GM21515 (cell line): ENCODE data around the gene TRIM44.

Experiments
- ATAC-seq: cut with Tn5 transposase; IDR thresholded peaks from one replicate; pipeline ENCODE4 v1.9.1; 2021; ENCODE audit not compliant: unreplicated experiment

Gene TRIM44

DNA sequence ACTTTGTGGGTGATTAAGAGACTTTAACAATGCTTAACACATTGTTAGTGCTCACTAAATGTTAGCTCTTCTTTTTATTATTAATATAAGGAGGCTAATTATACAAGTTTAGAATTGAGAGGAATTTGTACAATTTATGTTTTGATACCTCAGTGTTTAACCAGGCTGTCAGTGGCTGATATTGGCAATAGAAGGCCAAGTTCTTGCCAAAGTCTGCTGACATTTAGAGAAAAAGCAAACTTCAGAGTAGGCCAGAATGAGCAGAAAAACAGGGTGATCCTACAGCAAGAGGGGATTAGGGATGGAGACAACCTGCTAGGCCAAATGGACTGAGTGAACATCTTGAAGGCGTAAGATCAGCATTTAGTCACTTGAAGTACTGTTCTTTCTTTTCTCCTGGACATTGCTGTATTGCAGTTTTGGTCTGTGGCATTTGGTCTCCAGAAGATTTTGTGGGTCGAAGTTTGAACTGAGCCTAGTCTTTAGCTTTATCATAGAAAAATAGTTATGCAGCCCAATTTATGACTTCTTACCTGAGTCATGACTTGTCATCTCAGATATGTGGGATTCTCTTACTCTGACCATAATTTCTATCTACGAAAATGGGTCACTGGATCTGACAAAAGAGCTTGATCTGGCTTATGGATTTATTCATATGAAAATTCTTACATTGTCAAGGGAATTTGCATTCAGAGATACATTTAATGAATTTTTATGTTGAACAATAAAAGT is 9.0 kb downstream of the TRIM44 start:
- no peak for ATAC-seq

DNA sequence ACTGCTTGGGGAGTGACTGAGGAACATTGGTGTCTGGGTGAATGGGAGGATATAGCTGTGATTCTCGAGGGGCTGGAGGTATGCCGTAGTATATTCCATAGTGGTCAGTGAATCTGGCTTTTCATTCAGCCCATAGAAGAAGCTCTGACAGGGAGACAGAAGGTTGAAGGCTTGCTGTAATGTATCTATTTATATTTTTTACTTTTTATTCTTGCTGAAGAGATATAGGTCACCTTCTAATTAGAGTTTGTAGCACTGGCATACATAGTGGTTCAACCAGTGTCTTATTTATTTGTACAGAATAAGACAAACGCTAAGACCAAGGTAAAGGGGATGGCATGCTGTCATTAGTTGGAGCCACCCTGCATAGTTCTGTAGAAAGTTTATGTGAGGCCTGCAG is 10.0 kb downstream of the TRIM44 start:
- ATAC-seq: no peak

DNA sequence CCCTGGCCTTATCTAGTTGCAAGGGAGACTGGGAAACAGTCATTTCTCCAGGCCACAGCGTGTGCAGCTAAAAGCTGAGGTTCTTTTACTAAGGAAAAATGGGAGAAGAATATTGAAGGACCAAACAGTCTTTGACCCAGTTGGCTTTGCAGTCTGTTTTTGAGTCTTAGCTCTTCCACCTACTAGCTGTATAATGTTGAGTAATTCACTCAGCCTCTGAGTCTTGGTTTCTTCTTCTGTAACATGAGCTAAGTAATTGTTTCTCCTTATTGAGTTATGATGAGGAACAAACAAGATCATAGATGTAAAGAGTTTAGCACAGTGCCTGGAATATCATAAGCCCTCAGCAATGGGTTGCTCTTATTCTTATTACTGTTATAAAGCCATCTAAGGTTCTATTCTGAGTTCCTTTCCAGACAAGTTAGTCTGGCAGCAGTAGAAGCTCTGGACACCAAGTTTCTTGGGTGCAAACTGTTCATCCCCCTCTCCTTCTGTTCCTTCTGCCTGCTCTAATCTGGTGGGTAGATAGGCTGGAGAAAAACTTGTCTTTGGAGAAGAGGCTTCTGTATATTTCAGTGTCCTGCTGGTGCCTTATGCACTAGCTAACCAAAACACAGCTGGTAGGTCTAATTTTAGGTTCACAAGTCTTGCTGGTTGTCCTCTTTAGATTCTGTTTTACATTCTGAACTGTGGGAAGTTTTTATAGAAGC is 13.5 kb downstream of the TRIM44 start:
- no peak for ATAC-seq

DNA sequence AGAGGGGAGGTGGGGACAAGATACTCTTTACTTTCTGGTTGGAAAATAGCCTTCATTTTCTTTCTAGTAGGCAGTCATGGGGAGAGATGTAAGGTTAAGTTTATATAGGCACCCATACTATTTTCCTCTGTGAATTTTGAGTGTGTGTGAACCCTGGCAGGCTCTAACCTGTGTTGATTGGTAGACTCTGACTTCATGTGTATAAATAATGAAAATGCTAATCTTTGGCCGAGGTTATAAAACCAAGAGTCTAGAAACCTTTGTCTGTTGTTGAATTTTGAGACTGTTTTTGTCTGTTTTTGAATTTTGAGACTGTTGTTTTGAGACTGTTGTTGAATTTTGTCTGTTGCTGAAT is 14.0 kb downstream of the TRIM44 start:
- no peak for ATAC-seq

DNA sequence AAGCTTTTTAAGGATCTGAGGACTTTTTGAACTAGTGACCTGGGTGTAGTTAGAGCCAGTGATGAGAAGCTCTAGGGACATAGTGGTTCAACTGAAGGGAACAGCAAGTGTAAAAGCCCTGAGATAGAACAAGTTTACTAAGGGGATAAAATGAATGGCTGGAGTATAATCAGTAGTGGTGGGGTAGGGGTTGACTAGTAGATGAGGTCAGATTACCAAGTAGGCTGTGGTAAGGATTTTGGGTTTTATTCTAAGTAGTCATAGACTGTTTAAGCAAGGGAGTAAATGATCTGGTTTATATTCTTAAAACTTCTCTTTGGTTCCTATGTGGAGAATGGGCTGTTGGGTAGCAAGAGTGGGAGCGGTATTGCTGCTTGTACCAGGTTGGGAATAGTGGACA is 15.3 kb downstream of the TRIM44 start:
- ATAC-seq: no peak

DNA sequence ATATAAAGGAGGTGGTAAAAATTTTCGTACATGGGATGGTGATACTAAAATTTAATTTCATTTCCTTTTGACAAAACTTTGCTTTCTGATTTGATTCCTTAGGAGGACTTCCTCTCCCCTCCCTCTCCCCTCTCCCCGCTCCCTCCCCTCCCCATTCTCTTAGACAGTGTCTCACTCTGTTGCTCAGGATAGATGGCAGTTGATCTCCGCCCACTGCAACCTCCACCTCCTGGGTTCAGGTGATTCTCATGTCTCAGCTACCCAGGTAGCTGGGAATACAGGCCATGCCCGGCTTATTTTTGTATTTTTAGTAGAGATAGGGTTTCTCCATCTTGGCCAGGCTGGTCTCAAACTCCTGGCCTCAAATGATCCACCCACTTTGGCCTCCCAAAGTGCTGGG is 15.9 kb downstream of the TRIM44 start:
- ATAC-seq: no peak

DNA sequence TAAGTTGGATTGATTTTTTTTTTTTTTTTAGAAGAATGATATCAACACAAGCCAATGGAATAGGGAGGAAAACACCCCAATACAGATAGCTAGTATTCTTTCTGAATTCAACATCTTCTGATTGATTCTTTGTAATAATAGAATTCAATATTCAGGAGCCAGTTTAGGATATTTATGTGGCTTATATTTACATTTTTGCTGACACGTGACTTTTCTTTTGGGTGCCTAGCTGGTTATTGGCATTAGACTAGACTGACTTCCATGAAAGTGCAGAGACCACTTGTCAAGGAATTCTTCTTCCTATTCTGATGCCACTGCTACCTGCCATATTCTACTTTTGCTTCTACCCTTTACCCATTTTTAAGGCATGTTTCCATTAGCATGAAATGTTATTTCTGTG is 16.4 kb downstream of the TRIM44 start:
- ATAC-seq: no peak

DNA sequence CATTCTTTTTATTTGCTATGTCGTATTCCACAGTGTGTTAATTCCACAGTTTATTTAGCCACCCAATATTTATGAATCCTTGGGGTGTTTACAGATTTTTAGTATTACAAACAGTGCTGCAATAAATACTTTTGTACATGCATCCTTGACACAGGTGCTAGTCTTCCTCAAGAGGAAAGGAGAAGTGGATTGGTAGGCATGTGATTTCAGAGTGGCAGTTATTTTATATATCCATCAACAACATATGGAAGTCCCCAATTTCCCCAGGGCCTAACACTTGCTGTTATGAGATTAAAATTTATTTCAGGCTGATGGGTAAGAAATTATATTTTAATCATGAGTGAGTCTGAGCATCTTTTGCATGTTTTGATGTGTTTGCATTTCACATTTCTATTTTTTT is 17.9 kb downstream of the TRIM44 start:
- no peak for ATAC-seq

DNA sequence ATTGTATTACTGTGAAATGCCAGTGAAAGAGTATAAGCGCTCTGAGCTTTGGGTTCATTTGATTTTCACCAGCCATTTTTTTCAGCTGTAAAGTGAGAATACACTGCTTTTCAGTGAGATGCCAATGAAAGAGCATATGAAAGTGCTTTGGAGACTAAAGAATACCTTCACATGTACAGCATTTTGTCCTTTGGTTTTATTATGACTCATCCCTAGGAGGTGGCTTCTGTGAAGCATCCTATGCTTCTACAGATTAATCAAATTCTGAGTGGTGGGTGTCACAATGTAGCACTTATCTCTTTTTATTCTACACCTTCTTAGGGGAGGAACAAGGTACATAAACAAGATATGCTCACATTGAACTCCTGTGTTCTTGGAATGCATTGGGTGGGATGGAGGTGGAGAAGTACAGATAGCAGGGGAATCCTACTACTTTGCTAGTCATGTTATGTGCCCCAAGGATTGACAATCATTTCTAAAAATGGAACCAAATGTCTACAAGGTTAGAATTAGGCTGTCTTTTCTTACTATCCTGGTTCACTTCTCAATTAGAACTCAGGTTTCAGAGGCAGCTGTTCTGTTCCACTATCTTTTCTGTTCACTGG is 18.7 kb downstream of the TRIM44 start:
- no peak for ATAC-seq

DNA sequence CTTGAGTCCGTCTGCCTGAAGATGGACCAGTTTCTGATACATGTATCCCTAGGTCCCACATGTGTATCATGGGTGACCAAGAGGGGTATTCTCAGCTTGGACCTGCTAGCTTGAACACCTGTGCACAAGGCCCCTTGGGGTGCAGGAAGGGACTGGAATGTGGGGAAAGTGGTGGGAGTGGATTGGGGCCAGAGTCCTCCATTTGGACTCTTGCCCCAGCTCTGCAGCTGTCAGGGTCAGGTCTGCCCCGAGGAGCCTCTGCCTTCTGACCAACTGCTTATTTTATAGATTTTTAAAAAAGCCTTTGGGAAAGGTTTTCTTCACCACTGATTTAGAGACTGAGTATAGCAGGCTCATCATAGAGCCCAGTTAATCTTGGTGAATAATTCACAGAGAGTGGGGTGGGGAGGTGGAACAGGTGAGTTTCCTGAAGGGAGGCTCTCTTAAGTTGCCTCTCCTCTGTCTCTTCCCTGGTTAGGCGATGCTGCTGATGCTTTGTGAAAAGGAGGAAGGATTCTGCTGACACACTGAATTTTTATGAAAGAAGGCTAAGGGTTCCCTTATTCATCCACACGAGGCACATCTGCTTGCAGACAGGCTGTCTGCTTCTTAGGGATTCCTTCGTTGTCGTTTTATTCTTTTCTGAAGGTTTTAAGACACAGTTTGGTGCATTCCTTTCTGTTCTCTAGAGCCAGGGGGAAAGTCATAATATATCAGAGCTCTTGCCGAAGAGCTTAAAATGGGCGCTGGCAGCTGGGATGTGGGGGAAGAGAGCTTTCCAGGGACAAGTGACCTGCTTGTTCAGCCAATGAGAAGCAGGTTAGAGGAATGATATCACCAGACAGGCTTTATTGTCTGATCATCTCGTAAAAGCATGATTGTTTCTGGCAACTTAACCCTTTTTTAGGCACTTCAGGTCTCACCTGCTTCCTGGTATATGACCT is 19.9 kb downstream of the TRIM44 start:
- no peak for ATAC-seq

DNA sequence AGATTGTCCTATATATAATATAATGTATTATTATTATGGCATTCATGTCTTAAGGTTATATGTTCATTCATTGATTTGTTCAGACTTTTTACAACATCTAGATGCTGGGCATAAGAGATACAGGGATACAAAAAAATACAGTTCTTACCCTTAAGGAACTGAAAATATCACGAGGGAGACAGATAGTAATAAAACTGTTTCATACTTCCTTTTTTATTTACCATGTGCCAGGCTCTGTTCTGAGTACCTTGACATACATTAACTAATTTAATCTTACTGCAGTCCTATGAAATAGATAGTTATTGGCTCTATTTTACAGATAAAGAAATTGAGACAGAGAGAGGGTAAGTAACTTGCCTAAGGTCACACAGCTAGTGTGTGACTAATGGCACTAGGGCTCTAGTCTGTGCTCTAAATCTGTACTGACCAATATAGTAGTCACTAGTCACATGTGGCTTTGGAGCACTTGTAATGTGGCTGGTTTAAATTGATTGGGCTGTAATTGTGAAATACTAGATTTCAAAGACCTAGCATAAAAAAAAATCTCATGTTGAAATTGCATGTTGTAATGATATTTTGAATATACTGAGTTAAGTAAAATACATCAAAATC is 21.3 kb downstream of the TRIM44 start:
- ATAC-seq: peak; percentile 52

DNA sequence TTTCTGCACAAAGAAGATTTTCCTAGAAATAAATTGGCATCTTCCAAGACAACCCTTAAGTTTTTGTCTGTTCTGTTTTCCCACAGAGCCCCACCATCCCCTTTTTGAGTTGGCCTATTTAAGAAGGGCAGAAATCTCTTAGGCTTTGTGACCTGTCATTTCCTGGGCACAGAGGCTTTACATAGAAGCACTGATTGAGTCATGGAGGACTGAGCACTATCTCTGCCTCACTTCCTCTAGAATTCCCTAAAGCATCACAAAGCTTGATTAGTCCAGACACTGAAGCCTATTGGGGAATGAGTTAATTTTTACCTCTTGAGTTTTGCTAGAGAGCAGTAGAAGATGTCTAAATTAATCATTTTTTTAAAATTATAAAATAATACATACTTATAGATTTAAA is 25.4 kb downstream of the TRIM44 start:
- no peak for ATAC-seq

DNA sequence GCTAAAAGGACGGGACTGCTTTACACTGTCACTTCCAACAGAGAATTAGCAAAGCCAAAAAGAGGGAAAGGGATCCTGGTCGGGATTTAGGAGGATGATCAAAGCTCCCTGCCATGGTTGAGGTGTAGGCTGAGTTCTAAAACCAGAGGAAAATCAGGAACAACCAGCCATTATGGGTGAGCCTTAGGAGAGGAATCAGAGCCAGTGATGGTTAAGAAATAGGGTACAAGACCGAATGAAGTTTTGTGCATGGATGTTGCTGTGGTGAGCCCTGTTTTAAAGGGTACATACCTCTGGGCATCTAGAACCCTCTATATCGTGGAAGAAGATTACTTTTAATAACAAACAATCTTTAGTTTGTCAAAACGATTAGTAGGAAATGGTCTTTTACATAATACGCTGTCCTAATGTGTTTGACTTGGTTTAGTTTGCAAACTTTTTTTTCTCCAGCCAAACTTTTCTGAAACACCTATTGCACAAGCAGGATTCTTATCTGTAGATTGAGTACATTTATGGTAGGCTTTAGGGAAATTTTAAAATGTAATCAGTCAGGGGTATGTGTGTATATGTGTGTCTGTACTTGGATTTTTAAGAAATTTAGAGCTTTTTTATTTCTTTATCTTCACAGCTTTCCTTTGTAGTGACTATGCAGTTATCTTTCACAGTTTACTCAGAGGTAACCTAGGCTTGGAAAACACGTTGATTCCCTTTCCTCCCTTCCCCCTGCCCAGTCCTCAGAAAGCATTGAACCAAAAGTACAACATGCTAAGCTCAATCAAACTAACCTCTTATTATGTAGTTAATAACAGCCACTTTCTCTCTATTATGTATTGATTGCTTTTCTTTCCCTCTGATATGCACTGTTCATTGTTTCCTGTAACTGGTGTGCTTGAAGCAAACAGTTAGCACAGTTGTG is 26.8 kb downstream of the TRIM44 start:
- no peak for ATAC-seq

DNA sequence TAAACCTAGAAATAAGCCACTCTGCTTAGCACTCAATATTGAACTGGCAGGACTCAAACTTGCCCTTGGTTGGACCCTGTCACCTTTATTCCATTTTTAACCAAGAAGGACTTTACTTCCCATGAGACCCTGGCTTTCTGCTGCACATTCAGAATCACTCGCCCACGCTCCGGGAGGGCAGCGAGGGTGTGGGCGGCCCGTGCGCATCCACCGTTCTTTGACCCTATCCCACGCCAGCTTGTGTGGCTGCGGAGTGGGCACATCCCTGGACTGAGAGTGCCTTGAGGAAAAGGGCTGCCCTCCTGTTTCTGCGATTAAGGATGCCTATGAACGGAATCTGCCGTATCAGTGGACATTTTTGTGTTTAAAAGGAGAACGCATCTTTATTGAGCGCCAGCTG is 39.6 kb downstream of the TRIM44 start:
- no peak for ATAC-seq

DNA sequence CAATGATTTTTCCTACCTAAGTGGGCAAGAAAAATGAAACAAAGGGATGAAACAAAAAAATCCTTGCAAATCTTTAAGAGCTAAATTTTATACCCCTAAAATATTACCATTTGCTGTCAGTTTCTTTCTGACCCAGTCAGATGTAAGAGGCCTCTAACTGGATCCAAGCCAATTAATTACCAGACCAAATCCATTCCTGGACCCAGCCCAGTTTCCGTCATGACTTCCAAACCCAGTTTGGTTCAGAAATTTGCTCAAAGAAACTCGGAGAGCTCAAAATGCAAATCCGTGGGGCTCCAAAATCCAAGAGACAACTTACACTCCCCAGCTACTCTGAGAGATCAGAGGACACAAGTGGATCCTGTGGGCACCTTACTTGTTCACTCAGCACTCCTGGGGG is 46.8 kb downstream of the TRIM44 start:
- no peak for ATAC-seq

DNA sequence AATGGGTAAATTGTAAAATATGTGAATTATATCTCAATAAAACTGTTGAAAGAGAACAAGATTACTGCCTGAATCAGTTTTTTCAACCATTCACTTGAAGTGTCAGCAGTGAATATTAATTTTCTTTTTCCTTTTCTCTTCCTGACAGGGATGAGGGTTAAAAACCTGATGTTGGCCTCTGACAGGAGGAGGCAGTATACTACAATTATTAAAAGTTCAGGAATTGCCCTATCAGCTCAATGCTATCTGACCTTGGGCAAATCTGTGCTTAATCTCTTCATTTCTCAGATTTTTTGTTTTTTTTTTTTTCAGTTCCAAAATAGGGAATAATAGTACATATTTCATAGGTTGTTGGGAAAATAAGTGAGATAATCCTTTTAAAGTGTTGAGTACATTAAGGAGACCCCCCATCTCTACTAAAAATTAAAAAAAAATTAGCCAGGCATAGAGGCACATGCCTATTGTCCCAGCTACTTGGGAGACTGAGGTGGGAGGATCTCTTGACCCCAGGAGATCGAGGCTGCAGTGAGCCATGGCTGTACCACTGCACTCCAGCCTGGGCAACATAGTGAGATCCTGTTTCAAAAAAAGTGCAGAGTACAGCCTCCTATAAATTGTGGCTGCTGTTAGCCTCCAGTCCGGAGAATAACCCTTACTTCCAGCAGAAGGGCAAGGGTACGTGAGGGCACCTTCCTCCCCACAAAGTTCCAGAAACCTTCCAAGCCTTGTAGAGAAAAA is 48.8 kb downstream of the TRIM44 start:
- ATAC-seq: no peak

DNA sequence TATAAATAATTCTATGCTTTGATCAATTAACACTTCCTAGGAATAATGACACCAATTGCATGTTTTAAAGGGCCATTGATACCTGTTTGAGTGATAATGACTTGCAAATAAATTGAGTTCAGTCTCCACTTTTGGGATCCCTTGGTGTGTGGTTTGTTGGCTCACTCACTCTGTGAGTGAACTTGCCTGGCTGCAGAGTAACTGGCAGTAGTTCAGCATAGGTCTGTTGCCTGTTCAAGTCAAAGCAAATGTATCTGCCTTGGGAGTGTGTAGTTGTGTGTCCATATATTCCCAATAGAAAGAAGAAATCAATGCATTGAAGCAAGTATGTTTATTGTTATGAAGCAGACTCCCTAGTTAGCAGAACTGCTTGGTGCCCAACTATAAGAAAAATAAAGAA is 49.3 kb downstream of the TRIM44 start:
- ATAC-seq: no peak

DNA sequence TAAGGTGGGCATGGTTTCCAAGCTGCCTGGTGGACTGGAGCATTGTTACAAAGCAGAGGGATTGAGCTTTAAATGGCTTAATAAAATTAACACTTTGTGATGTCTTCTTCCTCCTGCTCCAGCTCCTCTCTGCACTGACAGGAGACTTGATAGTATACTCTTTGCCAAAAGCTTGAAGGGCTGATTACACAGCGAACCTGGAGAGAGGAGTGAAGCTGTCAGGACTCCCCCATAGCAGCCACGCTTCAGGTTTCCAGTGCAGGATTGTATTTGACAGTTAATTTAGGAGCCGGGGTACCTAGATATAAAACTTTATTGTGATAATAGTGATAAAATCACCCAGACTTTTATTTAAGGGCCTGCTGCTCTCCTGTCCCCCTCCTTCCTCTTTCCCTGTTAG is 50.0 kb downstream of the TRIM44 start:
- no peak for ATAC-seq
